Dedifferentiated amniotic fluid mesenchymal stem cell (primary cell): ENCODE measurements around the gene ENO3.

Experiments used
- DNase-seq: peaks from one replicate; pipeline ENCODE4 v3.0.0-alpha.2; 2016; ENCODE audit errors: extremely low spot score

The ENO3 gene

GRCh38 chr17:4950075-4950745 is 709 bp upstream of the ENO3 start:
- peak; percentile 18 for DNase-seq

DNA sequence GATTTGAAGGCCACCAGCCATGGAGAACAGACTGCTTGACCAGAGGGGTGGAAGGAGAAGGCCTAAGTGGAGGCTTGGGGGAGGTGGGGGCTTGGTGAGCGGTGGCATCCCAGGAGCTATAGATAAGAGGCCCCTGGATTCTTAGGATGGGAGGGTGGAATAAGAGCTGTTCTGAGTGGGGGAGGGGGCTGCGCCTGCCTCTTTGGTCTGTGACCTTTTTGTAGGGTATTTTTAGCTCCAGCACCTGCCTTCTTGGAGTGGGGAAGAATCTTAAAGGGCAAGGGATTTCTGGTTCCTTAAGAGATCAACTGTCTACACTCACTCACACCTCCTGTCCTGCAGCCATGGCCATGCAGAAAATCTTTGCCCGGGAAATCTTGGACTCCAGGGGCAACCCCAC is 567 bp downstream of the ENO3 start:
- no peak for DNase-seq

DNA sequence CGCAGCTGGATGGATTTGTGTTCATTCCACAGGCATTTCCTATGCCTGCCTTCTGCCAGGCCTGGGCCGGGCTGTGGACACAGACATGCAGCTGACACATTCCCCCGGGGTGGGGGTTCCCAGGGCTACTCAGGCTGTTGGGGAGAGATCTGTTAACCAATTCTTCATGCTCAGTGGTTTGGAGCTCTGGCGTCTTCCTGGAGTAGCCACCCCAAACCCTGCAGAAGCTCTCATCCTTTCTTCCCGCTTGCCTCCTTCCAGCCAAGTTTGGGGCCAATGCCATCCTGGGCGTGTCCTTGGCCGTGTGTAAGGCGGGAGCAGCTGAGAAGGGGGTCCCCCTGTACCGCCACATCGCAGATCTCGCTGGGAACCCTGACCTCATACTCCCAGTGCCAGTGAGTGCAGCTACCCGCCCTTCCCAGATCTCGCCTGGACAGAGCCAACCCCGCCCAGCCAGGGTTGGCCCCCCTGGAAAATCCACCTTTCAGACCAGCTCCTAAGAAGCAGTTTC is 2.6 kb downstream of the ENO3 start:
- DNase-seq, result peak; percentile 40

DNA sequence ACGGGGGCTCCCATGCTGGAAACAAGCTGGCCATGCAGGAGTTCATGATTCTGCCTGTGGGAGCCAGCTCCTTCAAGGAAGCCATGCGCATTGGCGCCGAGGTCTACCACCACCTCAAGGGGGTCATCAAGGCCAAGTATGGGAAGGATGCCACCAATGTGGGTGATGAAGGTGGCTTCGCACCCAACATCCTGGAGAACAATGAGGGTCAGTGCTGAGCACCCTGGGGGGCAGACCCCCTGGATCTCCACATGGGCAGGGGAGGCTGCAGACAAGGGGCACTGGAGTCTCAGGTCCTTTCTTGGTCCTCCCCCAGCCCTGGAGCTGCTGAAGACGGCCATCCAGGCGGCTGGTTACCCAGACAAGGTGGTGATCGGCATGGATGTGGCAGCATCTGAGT is 4.2 kb downstream of the ENO3 start:
- DNase-seq, result no peak

- no peak for DNase-seq
Measured at GRCh38 chr17:4956493-4957061, 5.7 kb downstream of the ENO3 start.

DNA sequence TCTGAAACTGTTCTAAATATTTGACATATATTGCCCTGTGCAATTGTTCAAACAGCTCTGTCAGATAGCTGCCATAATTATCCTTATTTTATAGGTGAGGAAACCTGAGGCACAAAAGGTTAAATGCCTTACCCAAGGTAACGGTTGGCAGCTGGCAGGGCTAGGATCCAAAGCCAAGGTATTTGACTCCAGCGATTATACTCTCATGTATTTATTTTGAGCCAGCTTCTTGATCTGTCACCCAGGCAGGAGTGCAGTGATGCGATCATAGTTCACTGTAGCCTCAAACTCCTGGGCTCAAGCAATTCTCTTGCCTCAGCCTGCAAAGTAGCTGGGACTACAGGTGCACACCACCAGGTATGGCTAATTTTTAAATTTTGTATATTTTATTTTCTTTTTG is 7.2 kb downstream of the ENO3 start:
- no peak for DNase-seq

GRCh38 chr17:4959261-4959965 is 8.5 kb downstream of the ENO3 start:
- DNase-seq, result no peak

DNA sequence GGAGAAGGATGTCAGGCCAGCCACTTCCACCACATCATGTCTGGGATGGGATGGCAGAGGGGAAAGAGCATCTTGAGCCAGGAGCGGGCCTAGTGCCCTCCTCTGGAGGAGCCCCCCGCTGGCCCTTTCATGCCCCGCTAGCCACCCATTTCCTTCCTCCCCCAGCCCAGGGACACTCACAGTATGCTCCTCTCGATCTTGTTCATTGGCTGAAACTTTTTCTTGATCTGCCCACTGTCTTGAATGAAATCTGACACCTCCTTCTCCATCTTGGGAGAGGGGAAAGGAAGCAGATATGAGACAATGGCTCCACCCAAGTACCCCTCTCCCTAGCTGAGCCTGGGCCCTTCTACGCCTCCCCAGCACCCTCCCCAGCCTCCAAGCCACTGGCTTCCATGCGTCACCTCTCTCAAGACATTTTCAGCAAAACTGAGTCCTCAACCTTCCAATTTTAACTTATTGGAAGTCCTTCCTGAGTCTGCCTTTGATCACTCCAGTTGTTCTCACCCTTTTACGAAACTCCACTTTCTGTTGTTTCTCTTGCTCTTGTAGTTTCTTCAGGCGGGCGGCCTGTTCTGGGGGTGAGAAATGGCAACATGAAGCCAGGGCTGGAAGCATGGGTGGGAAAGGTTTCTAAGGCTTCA is 9.5 kb downstream of the ENO3 start:
- DNase-seq, result no peak

DNA sequence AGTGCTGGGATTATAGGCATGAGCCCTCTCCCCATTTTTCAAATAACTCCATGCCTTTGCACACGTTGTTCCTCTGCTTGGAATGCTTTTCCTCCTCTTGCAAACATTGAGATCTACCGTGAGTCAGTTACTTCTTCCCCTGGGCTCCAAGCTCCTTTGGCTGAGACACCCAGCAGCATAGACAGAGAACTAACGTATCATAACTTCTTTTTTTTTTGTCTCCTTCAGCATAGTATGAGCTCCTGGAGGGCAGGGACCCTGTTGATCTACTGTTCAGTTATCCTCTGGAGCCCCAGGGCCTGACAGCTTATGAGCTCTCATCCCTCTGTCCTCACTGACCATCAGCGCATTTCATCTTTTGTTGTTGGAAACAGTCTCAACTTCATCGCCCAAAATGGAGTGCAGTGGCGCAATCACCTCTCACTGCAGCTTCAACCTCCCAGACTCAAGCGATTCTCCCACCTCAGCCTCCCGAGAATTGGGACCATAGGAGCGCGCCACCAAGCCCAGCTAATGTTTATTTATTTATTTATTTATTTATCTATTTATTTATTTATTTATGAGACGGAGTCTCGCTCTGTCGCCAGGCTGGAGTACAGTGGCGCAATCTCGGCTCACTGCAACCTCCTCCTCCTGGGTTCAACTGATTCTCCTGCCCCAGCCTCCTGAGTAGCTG is 14.5 kb downstream of the ENO3 start:
- DNase-seq, result no peak

DNA sequence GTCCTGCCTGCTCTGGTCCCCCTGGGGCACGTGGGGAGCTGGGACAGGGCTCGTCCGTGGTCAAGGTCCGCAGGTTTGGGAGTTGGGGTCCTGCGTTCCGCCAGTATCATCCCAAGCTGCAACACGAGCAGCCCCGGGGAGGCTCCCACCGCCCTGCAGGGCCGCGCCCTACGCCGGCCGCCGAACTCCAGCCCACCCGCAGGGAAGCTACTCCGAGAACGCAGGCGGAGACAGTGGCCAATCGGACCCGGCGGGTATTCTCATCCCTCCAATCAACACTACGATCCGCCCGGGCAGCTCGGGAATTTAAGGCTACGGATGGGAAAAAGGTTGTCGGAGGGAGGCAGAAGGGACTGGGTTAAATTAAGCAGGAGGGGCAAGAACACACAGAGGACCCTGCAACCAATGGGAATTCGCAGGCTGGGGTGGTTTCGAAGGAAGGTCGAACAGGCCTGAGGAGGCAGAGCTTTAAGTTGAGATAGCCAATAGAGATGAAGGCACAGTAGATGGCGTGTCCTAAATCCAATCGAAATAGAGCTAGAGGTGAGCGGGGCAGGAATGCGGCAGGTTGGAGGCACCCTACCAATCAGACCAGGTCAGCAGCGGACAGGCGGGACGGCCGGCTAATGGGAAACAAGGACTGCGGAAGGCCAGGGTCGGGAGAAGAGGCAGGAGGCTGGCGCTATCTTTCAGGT is 16.1 kb downstream of the ENO3 start:
- peak; percentile 99 for DNase-seq

- DNase-seq, result peak; percentile 93
Measured at GRCh38 chr17:4967539-4968485, 16.9 kb downstream of the ENO3 start, which contains the start of gene SPAG7. TSS of gene SPAG7 (minus strand) at chr17:4967817. CDS start at chr17:4967804, 13 bp downstream.

- DNase-seq, result no peak
Measured at GRCh38 chr17:4968486-4969046, 17.6 kb downstream of the ENO3 start.

DNA sequence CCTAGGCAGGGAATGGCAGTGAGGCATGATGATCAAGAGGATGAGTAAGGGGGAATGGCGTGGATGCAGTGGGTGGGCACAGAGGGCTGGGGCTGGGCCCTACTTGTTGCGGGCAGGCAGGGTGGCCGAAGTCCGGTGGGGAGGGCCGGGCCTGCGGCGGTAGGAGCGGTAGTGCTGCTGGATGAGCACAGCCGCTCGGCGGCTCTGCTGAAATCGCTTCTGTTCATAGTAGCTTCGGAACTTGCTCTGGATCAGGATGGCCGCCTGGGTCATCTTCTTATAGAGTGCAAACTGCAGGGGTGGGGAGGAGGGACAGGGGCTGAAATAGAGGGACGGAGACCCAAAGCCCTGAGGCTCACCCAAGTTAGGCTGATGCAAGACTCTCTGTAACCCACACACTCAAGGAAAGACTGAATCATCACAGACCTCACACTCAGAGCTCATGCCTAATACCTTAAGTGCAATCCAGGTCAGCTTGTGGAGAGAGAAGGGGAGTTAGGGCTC is 18.2 kb downstream of the ENO3 start:
- peak; percentile 98 for DNase-seq

GRCh38 chr17:4969551-4970173 is 18.7 kb downstream of the ENO3 start:
- no peak for DNase-seq

GRCh38 chr17:4970273-4970672 is 19.4 kb downstream of the ENO3 start:
- DNase-seq, result no peak

GRCh38 chr17:4971826-4972225 is 20.9 kb downstream of the ENO3 start:
- no peak for DNase-seq

DNA sequence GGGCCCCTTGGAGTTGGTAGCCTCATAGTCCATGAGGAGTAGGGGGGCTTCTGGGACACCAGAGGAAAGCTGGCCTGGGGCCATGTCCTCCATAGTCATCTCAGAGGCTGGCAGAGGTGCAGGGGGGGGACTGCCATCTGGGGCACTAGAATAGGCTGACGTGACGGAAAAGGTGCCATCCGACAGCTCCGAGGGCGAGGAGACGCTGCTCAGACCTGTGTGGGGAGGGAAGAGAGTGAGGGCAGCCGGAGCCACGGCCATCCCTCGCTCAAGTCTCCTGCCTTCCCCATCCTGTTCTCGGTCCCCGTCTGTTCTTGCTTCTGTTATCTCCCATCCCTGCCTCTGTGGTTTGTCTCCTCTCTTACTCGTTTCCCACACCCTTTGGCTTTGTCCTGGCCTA is 21.4 kb downstream of the ENO3 start:
- DNase-seq, result no peak

DNA sequence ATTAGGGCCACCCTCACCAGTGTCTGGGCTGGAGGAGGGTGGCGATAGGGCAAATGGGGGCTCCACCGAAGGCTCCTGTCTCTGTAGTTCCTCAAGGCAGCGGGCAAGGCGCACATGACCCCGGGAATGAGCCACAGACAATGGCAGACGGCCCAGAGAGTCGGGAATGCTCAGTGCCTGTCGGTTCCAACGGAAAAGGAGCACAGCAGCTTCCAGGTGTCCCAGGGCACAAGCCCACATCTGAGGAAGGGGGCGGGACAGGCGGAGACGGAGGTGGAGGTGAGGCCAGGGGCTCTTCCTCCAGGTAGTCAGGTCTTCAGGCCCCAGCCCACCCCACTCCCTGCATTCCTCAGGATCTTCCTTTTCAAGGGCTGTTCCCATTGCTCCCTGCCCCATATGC is 21.8 kb downstream of the ENO3 start:
- DNase-seq, result no peak
